Neuronal stem cell (in vitro differentiated cells): ENCODE results near the gene CHMP1B.

Experiments
- DNase-seq: peaks from one replicate; pipeline ENCODE4 v3.0.0-alpha.2; 2013; ENCODE audit warnings: low spot score
- H2AFZ ChIP-seq: one replicate; pipeline ENCODE4 v1.6.1; 2013; ENCODE audit warnings: mild to moderate bottlenecking, low read length, inconsistent platforms
- H2AK5ac ChIP-seq: 2 replicates; pipeline ENCODE4 v1.6.1; 2013; ENCODE audit warnings: low read depth, mild to moderate bottlenecking, inconsistent platforms, low read length, moderate library complexity, mixed read lengths
- H2BK120ac ChIP-seq: 2 replicates; pipeline ENCODE4 v1.6.1; 2013; ENCODE audit warnings: low read depth, mild to moderate bottlenecking, inconsistent platforms, low read length, moderate library complexity, mixed read lengths
- H2BK12ac ChIP-seq: one replicate; pipeline ENCODE4 v1.6.1; 2013; ENCODE audit warnings: low read length, inconsistent platforms
- H2BK15ac ChIP-seq: 2 replicates; pipeline ENCODE4 v1.6.1; 2013; ENCODE audit warnings: mild to moderate bottlenecking, low read length, inconsistent platforms, mixed read lengths
- H2BK5ac ChIP-seq: one replicate; pipeline ENCODE4 v1.6.1; 2013; ENCODE audit warnings: inconsistent platforms, mild to moderate bottlenecking, low read length, moderate library complexity
- H3K14ac ChIP-seq: one replicate; pipeline ENCODE4 v1.6.1; 2013; ENCODE audit warnings: low read length, inconsistent platforms
- H3K18ac ChIP-seq: 2 replicates; pipeline ENCODE4 v1.6.1; 2013; ENCODE audit warnings: low read length, inconsistent platforms
- H3K23ac ChIP-seq: 2 replicates; pipeline ENCODE4 v1.6.1; 2013; ENCODE audit warnings: low read depth, mild to moderate bottlenecking, mixed read lengths, low read length, inconsistent platforms; ENCODE audit not compliant: poor library complexity
- H3K27ac ChIP-seq: replicated peaks from 3 replicates; pipeline ENCODE4 v1.5.1; 2013; ENCODE audit warnings: low read length, inconsistent platforms
- H3K27me3 ChIP-seq, 3 experiments: 2 replicates each; pipeline ENCODE4 v1.6.1; 2013; ENCODE audit warnings: low read length in 3 of 3, mild to moderate bottlenecking in 2 of 3, inconsistent platforms in 1 of 3, low read depth in 1 of 3, mixed read lengths in 1 of 3, moderate library complexity in 1 of 3; ENCODE audit not compliant: control insufficient read depth in 3 of 3, insufficient read depth in 3 of 3
- H3K36me3 ChIP-seq, 2 donors: replicated peaks in 1 of 2; 2 replicates each; pipeline ENCODE4 v1.6.1; 2013; ENCODE audit warnings: low read length in 2 of 2; ENCODE audit not compliant: control insufficient read depth in 2 of 2, insufficient read depth in 2 of 2
- H3K4ac ChIP-seq: 2 replicates; pipeline ENCODE4 v1.6.1; 2013; ENCODE audit warnings: inconsistent platforms, mild to moderate bottlenecking, low read length, moderate library complexity
- H3K4me1 ChIP-seq, 2 donors: 1 replicate in 1 of 2; 2 replicates in 1 of 2; pipeline ENCODE4 v1.6.1; 2013; ENCODE audit warnings: low read length in 2 of 2, low read depth in 1 of 2; ENCODE audit not compliant: control insufficient read depth in 2 of 2, insufficient read depth in 1 of 2
- H3K4me2 ChIP-seq: one replicate; pipeline ENCODE4 v1.6.1; 2013; ENCODE audit warnings: mild to moderate bottlenecking, low read length, inconsistent platforms; ENCODE audit not compliant: insufficient read depth, poor library complexity, severe bottlenecking
- H3K4me3 ChIP-seq, 2 donors: 2 replicates each; pipeline ENCODE4 v1.5.1; 2013; ENCODE audit warnings: low read length in 2 of 2, mild to moderate bottlenecking in 2 of 2, inconsistent platforms in 1 of 2, moderate library complexity in 1 of 2
- H3K79me1 ChIP-seq: one replicate; pipeline ENCODE4 v1.6.1; 2013; ENCODE audit warnings: low read depth, mild to moderate bottlenecking, inconsistent platforms, low read length, moderate library complexity
- H3K9ac ChIP-seq: one replicate; pipeline ENCODE4 v1.6.1; 2013; ENCODE audit warnings: mild to moderate bottlenecking, low read depth, low read length, inconsistent platforms; ENCODE audit not compliant: poor library complexity
- H3K9me3 ChIP-seq, 2 donors: replicated peaks in 1 of 2; 2 replicates each; pipeline versions ENCODE3 to v1.6.1; 2013; ENCODE audit warnings: low read length in 2 of 2, mild to moderate bottlenecking in 2 of 2, inconsistent platforms in 1 of 2, low read depth in 1 of 2, mixed read lengths in 1 of 2, moderate library complexity in 1 of 2; ENCODE audit not compliant: control insufficient read depth in 2 of 2, insufficient read depth in 1 of 2
- H4K8ac ChIP-seq: one replicate; pipeline ENCODE4 v1.6.1; 2013; ENCODE audit warnings: low read depth, mild to moderate bottlenecking, inconsistent platforms, low read length, moderate library complexity
- H4K91ac ChIP-seq: one replicate; pipeline ENCODE4 v1.6.1; 2013; ENCODE audit warnings: low read length, low read depth, mild to moderate bottlenecking, inconsistent platforms; ENCODE audit not compliant: poor library complexity
- WGBS, 2 donors: extraction: QIAGEN DNeasy Blood & Tissue Kit; methylation state at CpG; one replicate each; pipeline ENCODE4 v1.1.7; 2013; ENCODE audit warnings: missing lambda C conversion rate in 2 of 2, mixed read lengths in 1 of 2; ENCODE audit not compliant: insufficient read length in 2 of 2, insufficient replicate concordance in 1 of 2; ENCODE audit errors: extremely low coverage in 2 of 2; 5-methylcytosine and 5-hydroxymethylcytosine counted together

Gene CHMP1B

GRCh38 chr18:11902522-11903292 is 51.5 kb downstream of the CHMP1B start:
- WGBS, 2 donors: no CpG with 5 or more reads among the region's 7 CpGs
- Histone ChIP-seq H2BK12ac (no peak overlapping the region), H2BK5ac (no peak overlapping the region), H2BK15ac (no peak overlapping the region), H3K14ac (no peak overlapping the region), H2BK120ac (no peak overlapping the region), H3K9ac (no peak overlapping the region), H3K23ac (no peak overlapping the region), H3K36me3 (peaks cover 2 to 12% of the 10 kb centered on the region in 2 donors), H3K9me3 (no peaks in the 10 kb centered on the region), H3K18ac (no peak overlapping the region), H3K4me3 (no peak overlapping the region), H3K4me2 (no peak overlapping the region), H2AFZ (no peak overlapping the region), H3K27me3 (no peaks in the 10 kb centered on the region), H3K79me1 (no peaks in the 10 kb centered on the region), H2AK5ac (no peak overlapping the region), H4K91ac (no peak overlapping the region), H3K4me1 (peaks cover 0 to 3% of the 10 kb centered on the region in 2 donors), H4K8ac (no peak overlapping the region), H3K4ac (no peak overlapping the region), H3K27ac (no peak overlapping the region)
- DNase-seq: no peak
